Measurements from ENCODE around the gene DNAI2.
"Not testable (repeated sequence)": the region's sequence is repeated elsewhere in the genome, so short reads cannot be mapped to it uniquely, and the experiment has no call there.

Gene DNAI2

GRCh38 chr17:74276051-74276476 lies 2.0 kb downstream of the DNAI2 start:
- no peak for DNase-seq (ENCODE audit: low spot score)

GRCh38 chr17:74276541-74277009 lies 2.5 kb downstream of the DNAI2 start:
- DNase-seq (ENCODE audit: low spot score): no peak

GRCh38 chr17:74277935-74278334 lies 3.9 kb downstream of the DNAI2 start:
- DNase-seq (ENCODE audit: low spot score): no peak

GRCh38 chr17:74279617-74280016 lies 5.6 kb downstream of the DNAI2 start:
- DNase-seq (ENCODE audit: low spot score): not testable (repeated sequence)

GRCh38 chr17:74280093-74280513 lies 6.1 kb downstream of the DNAI2 start:
- no peak for DNase-seq (ENCODE audit: low spot score)

- DNase-seq (ENCODE audit: low spot score): no peak
These were observed 7.8 kb downstream of the DNAI2 start for GRCh38 chr17:74281799-74282198.

- DNase-seq (ENCODE audit: low spot score): not testable (repeated sequence)
These were observed 8.2 kb downstream of the DNAI2 start for GRCh38 chr17:74282274-74282586.

GRCh38 chr17:74282587-74283370 lies 8.7 kb downstream of the DNAI2 start:
- no peak for DNase-seq (ENCODE audit: low spot score)

- DNase-seq (ENCODE audit: low spot score): no peak
These were observed 9.3 kb downstream of the DNAI2 start for GRCh38 chr17:74283371-74283673.

- no peak for DNase-seq (ENCODE audit: low spot score)
These were observed 13.1 kb downstream of the DNAI2 start for GRCh38 chr17:74287031-74287602.

- DNase-seq (ENCODE audit: low spot score): no peak
These were observed 14.8 kb downstream of the DNAI2 start for GRCh38 chr17:74288785-74289184.

GRCh38 chr17:74289688-74290087 lies 15.7 kb downstream of the DNAI2 start:
- no peak for DNase-seq (ENCODE audit: low spot score)

- no peak for DNase-seq (ENCODE audit: low spot score)
These were observed 16.3 kb downstream of the DNAI2 start for GRCh38 chr17:74290340-74290739.

- no peak for DNase-seq (ENCODE audit: low spot score)
These were observed 18.5 kb downstream of the DNAI2 start for GRCh38 chr17:74292495-74292894.

- DNase-seq (ENCODE audit: low spot score): no peak
These were observed 21.9 kb downstream of the DNAI2 start for GRCh38 chr17:74295625-74296547.

- DNase-seq (ENCODE audit: low spot score): no peak
These were observed 22.5 kb downstream of the DNAI2 start for GRCh38 chr17:74296548-74296936.

GRCh38 chr17:74297941-74298340 lies 23.9 kb downstream of the DNAI2 start:
- DNase-seq (ENCODE audit: low spot score): no peak

- no peak for DNase-seq (ENCODE audit: low spot score)
These were observed 24.7 kb downstream of the DNAI2 start for GRCh38 chr17:74298778-74299177.

- no peak for DNase-seq (ENCODE audit: low spot score)
These were observed 25.4 kb downstream of the DNAI2 start for GRCh38 chr17:74299226-74300009.

- no peak for DNase-seq (ENCODE audit: low spot score)
These were observed 29.3 kb downstream of the DNAI2 start for GRCh38 chr17:74303305-74303704.

- DNase-seq (ENCODE audit: low spot score): no peak
These were observed 30.1 kb downstream of the DNAI2 start for GRCh38 chr17:74304184-74304583.

All from germinal center (tissue), 1 donor.